Fibroblast of gingiva (primary cell): Measurements from ENCODE around the gene GLMP.

Source experiments
- DNase-seq: peaks from one replicate; pipeline ENCODE4 v3.0.0-alpha.2; 2011; ENCODE audit warnings: low read depth

GLMP gene

GRCh38 chr1:156286061-156286460, 9.4 kb downstream of the GLMP start:
- no peak for DNase-seq

- DNase-seq: no peak
These were observed 10.0 kb downstream of the GLMP start for GRCh38 chr1:156285437-156285836.

GRCh38 chr1:156284757-156285156, 10.7 kb downstream of the GLMP start:
- no peak for DNase-seq

DNA sequence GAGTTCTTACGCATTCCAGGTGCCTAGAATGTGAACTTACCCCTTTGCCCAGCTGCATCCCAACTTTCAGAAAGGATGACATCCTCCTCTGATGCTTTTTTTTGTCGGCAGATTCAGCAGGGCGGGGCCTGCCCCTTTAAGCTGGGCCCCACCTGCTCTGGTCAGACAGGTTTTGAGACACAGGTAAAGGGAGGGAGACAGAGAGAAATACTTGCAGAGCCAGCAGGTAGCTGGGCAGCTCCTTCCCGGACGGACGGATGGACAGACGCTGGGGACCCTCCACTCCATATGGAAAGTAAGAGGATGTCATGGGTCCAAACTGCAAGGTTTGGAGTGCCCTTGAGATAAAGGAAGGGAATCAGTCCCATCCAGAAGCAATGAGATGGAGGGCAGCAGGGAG, 11.4 kb downstream of the GLMP start, which contains the start of gene TMEM79:
Gene TMEM79 (plus strand): TSS at position 214 of the 400 bp plus-strand sequence. CDS start 902 bp downstream, outside the sequence.
- no peak for DNase-seq

DNA sequence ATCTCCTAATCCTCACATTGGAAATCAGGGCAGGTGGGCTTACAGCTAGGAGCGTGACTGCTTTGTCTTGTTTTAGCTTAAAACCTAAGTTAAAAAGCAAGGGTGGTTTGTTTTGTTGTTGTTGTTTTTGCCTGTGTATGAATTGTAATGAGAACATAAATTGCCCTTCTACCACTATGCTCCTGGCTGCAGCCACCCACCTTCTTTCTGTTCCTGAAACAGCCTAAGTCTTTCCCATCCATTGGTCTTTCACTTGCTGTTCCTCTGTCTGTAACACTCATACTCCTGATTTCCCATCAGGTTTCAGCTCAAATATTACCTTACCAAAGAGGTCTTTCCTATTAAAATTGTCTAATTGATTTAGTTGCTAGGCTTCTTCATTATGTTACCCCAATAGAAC, 12.0 kb downstream of the GLMP start:
- DNase-seq: no peak

DNA sequence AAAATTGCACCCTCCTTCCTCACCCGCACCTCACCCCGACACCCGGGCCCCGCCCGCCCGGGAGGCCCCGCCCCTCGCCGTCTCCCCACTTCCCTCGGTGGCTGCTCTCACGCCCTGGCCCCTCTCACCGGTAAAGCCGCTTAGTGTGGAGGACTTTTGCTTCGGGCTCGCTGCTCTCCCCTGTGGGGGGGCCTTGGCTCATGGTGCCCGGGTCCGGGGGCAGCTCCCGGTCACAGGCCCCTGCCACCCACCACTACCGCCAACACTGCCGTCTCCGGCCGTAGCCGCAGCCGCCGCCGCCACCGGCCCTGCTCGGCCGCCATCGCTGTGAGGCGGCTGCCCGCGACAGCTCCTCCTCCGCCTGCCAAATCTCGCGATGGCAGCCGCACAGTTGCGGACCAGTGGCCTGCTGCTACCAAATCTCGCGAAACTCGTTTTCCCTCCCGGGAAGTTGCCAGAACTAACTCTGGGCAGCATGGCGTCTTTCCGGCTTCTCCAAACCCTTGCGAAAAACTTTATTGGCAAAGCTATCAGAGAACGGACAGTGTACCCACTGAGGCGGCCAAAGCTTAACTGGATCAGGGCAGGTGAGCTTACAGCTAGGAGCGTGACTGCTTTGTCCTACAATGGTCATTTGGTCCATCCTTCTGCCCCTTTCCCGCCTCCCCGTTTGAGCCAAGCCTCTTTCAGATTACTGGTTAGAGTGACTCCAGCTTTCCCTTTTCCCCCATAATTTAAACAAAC, 12.8 kb downstream of the GLMP start, which contains the start of gene SMG5:
Gene SMG5 (minus strand): TSS at position 347 of the 744 bp plus-strand sequence. CDS start 145 bp downstream, at position 202.
- DNase-seq: peak; percentile 99

DNA sequence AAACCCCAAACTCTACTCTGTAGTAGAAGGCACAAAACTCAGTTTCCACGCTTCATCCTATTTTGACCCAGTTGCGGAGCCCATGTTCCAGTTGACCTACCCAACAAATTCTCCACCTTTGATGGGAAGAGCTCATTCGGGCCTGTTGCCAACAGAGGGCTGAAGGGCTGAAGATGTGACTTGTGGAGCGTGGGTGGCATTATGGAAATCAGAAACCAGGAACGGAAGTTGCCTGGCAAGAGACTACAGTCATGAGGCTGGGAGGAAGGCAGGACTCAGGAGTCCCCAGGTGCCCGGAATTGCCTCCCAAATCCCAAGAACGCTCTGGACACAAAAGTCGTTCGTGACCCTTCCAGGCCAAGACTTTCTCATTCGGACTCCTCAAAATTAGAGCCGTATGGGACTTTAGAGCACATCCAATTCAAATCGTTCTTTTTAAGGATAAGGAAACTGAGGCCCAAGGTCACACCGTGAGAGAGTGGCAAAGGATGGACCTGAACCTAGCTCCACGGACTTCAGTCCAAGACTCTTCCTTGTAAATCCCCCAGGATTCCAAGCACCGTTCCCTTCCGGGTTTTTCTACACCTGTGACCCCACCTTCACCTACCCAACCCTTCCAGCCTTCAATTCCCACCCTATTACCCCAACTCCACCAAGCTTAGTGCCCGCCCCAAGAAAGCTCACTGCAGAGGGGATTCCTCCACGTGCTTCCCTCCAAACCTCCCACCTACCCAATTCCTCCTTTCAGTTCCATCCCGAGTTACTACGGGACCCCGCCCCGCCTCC, 13.6 kb downstream of the GLMP start:
- no peak for DNase-seq

DNA sequence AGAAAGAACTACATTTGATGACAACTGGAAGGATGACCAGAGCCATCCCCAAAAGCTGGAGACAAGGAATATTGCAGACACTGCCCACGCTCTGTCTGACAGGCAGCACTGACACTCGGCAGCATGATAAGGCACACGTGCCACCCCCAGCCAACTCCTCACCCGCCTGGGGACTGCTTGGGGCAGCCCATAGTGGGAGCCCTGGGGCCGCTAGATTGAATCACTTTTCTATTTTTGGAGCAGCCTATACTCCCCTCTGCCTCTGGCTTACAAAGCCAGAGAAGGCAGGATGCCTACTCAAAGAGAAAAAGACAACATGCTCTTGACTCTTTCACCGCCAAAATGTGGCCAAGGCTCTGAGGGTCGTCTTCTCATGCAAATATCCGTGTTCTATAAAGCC, 14.2 kb downstream of the GLMP start:
- DNase-seq: peak; percentile 29

GRCh38 chr1:156279837-156280236, 15.6 kb downstream of the GLMP start:
- no peak for DNase-seq

DNA sequence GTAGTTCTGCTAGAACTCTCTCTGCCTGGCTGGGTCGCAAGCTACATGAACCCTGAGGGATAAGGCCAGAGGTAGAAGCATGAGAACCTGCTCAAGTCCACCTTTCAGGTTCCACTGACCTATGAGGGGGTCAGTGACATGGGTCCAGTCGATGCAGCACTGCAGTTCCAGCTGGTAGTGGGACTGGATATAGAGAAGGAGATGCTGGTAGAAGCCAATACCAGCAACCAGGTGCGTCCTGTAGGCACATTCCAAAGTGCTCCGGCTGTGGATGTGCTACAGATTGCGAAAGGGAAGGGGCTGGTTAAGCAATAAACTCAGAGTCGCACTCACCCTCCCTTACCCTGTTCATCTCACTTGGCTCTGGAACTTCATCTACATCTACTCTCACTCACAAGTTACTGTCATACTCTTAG, 18.5 kb downstream of the GLMP start:
- peak; percentile 33 for DNase-seq

DNA sequence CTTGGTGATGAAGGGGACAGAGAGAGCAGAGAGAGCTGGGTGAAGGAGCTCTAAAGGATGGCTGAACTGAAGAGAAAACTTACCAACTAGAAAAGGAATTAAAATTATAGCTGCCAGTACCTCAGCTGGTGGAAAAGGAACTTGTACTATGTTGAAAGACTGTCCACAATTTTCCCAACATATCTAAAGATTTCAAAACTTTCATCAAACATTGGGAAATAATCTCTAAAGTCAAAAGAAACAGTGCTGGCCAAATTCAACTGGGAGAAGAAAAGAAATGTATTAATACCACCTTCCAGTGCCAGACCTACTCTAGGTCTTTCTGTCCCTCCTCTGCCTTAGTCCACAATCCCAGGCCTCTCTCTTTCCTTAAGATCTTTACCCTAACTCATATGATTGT, 18.9 kb downstream of the GLMP start:
- peak; percentile 41 for DNase-seq

DNA sequence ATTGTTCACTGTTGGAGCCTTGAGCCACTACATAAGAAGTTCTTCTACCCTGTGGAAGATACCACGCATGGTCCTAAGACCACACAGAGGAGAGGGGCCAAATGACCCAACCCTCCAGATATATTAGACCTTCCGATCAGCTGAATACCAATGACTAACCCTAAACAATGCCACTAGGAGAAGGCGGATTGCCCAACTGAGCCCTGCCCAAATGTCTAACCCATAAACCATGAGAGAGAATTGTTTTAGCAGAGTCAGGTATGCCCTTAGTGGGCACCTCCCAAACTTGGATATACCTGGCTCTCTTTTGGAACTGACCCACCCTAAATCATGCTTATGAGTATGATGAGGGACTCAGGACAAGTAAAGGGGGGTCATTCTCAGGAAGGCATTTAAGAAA, 25.2 kb downstream of the GLMP start:
- DNase-seq: no peak

DNA sequence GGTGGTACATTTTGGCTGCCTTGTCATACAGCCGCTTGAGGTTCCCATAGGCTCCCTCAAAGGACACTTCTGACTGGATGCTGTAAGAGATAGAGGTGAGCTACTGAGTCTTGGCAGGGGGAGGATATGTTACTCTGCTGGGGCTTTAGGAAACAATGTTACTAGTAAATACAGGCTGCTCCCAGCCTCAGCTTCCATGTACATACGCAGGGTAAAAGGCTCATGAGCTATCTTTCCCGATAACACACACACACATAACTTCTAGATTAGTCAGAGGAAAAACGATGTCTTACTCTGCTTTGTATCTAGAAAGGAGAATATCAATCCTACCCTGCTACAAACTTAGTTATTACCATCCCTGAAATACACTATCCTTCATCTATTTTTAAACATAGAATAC, 27.1 kb downstream of the GLMP start:
- no peak for DNase-seq

- no peak for DNase-seq
These were observed 29.4 kb downstream of the GLMP start for GRCh38 chr1:156266051-156266450.

DNA sequence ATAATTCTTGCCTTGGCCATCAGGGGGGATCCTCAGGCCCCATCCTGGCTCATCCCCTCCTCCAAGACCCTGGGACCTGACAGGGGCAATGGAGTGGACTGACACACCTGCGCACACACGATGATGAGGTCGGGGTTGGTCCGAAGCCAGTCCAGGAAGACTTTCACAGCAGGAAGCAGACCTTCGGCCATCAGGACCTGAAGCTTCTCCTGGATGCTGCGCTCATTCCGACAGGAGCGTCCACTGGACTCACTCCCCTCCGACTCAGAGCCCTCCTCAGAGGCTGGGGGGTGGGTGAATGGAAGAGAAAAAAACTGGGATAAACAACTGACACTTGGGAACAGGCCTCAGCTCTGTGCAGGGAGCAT, 32.2 kb downstream of the GLMP start:
- DNase-seq: no peak

GRCh38 chr1:156262461-156263287, 32.8 kb downstream of the GLMP start:
- DNase-seq: peak; percentile 83

- DNase-seq: no peak
These were observed 34.6 kb downstream of the GLMP start for GRCh38 chr1:156260896-156261295.

- no peak for DNase-seq
These were observed 35.7 kb downstream of the GLMP start for GRCh38 chr1:156259805-156260204.

- DNase-seq: no peak
These were observed 36.6 kb downstream of the GLMP start for GRCh38 chr1:156258859-156259258.

DNA sequence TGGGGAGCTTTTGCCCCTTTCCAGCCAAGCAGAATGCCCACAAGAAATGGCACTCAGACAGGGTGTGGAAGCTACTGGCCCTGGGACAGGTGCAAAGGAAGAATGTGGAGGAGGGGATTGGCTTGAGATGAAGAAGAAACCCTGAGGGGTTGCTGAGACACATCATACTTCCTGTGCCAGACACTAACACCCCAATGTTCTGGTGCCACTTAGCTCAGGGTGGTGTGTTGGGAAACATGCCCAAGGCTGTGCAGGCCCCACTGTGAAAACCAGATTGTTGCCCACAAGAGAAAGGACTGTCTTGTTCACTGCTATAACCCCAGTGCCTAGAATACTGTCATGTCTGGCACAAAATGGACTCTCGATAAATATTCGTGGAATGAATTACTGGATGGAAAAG, 37.8 kb downstream of the GLMP start:
- DNase-seq: no peak

DNA sequence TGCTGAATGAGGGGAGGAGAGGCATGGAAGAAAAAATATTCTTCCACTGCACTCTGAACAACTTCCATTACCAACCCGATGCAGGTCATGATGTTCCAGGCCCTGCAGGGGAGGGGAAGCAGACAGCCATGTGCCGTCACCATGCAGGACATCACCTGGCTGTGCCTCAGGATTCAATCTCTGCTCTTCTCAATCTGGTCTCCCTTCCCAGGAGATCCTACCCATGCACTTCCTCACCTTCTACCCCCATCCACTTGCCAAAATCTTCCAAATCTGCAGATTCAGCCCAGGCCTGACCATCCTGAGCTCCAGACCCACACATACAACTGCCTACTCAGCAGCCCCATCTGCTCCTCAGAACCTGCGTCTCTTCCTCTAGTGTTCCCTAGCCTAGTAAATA, 41.8 kb downstream of the GLMP start:
- DNase-seq: no peak

DNA sequence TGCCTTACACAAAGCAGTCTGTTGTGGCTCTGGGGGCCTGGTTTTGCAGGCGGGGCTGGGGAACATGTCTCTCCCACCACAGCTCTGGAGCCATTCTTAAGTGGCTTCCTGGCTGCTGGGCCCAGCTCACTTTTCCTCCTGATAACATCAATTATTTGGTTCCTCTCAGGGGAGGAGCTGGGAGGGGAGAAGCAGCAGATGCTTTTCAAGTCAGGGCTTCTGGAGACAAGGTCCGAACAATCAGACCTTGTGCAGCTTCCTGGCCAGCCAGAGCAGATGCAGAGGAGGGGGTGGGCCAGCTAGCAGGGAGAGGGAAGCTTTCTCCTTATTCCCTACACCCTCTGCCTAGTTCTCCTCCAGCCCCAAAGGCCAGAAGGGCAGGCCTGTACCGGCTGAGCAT, 44.0 kb downstream of the GLMP start:
- no peak for DNase-seq
